ENCODE results near the gene C1orf74. TPM values are rescaled to one million over a fixed set of nuclear protein-coding genes. Genes with fewer than 3 reads are reported as not detected.

Gene C1orf74
- total RNA-seq, 1 experiment from 2014 or later: 4.6 TPM

DNA sequence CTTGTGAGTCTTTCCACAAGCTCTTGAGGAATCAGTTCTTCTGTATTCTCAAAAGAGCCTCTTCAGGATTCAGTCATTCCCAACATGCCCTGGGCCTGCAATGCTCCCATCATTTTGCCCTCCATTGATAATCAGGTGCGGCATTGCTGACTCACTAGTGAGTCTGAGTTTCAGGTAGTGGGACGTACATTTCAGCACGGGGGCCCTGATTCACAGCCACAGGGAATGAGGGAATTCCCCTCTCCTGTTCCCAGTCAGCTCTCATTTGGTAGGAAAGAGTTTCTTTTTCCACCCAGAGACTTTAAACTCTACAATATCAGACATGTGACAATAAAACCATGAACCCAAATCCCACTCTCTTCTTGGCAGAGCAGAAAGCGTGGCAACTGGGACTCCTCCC lies 25.3 kb upstream of the C1orf74 start:
- Mint-ChIP-seq H3K36me3 (no peaks in the 10 kb centered on the region), H3K27me3 (ENCODE audit: low read depth) (peaks cover 3% of the 10 kb centered on the region), H3K4me3 (no peak overlapping the region), H3K27ac (no peak overlapping the region), H3K9me3 (no peaks in the 10 kb centered on the region), H3K4me1 (peaks cover 17% of the 10 kb centered on the region)
- no peak for ATAC-seq
- DNase-seq (ENCODE audit: low spot score): no peak
- CTCF ChIA-PET: no interaction called here
- POLR2A ChIA-PET: interaction anchor here (0.7 kb wide), 1 partner anchor 347 kb away, joined by 3 read pairs; no protein-coding TSS in a partner anchor
- TF ChIP-seq, protein P1, sequence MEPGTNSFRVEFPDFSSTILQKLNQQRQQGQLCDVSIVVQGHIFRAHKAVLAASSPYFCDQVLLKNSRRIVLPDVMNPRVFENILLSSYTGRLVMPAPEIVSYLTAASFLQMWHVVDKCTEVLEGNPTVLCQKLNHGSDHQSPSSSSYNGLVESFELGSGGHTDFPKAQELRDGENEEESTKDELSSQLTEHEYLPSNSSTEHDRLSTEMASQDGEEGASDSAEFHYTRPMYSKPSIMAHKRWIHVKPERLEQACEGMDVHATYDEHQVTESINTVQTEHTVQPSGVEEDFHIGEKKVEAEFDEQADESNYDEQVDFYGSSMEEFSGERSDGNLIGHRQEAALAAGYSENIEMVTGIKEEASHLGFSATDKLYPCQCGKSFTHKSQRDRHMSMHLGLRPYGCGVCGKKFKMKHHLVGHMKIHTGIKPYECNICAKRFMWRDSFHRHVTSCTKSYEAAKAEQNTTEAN (CRISPR knock-in tag; IDR thresholded peaks at IDR 0.05): no peak
- TF ChIP-seq GTF2I (CRISPR knock-in tag; conservative IDR thresholded peaks at IDR 0.05) (no peak), SMAD3 (CRISPR knock-in tag; IDR thresholded peaks at IDR 0.05; ENCODE audit: borderline replicate concordance) (no peak), FOXJ3 (CRISPR knock-in tag; IDR thresholded peaks at IDR 0.05; ENCODE audit: borderline replicate concordance) (no peak), MXD4 (CRISPR knock-in tag; IDR thresholded peaks at IDR 0.05; ENCODE audit: borderline replicate concordance) (no peak), FOXK1 (CRISPR knock-in tag; IDR thresholded peaks at IDR 0.05) (no peak), ZNF671 (CRISPR knock-in tag; IDR thresholded peaks at IDR 0.05) (no peak)
- TF ChIP-seq, protein P2, sequence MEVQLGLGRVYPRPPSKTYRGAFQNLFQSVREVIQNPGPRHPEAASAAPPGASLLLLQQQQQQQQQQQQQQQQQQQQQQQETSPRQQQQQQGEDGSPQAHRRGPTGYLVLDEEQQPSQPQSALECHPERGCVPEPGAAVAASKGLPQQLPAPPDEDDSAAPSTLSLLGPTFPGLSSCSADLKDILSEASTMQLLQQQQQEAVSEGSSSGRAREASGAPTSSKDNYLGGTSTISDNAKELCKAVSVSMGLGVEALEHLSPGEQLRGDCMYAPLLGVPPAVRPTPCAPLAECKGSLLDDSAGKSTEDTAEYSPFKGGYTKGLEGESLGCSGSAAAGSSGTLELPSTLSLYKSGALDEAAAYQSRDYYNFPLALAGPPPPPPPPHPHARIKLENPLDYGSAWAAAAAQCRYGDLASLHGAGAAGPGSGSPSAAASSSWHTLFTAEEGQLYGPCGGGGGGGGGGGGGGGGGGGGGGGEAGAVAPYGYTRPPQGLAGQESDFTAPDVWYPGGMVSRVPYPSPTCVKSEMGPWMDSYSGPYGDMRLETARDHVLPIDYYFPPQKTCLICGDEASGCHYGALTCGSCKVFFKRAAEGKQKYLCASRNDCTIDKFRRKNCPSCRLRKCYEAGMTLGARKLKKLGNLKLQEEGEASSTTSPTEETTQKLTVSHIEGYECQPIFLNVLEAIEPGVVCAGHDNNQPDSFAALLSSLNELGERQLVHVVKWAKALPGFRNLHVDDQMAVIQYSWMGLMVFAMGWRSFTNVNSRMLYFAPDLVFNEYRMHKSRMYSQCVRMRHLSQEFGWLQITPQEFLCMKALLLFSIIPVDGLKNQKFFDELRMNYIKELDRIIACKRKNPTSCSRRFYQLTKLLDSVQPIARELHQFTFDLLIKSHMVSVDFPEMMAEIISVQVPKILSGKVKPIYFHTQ (CRISPR knock-in tag; IDR thresholded peaks at IDR 0.05): no peak
- TF ChIP-seq, protein P3, sequence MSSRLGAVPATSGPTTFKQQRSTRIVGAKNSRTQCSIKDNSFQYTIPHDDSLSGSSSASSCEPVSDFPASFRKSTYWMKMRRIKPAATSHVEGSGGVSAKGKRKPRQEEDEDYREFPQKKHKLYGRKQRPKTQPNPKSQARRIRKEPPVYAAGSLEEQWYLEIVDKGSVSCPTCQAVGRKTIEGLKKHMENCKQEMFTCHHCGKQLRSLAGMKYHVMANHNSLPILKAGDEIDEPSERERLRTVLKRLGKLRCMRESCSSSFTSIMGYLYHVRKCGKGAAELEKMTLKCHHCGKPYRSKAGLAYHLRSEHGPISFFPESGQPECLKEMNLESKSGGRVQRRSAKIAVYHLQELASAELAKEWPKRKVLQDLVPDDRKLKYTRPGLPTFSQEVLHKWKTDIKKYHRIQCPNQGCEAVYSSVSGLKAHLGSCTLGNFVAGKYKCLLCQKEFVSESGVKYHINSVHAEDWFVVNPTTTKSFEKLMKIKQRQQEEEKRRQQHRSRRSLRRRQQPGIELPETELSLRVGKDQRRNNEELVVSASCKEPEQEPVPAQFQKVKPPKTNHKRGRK (CRISPR knock-in tag; IDR thresholded peaks at IDR 0.05; ENCODE audit: borderline replicate concordance): no peak

DNA sequence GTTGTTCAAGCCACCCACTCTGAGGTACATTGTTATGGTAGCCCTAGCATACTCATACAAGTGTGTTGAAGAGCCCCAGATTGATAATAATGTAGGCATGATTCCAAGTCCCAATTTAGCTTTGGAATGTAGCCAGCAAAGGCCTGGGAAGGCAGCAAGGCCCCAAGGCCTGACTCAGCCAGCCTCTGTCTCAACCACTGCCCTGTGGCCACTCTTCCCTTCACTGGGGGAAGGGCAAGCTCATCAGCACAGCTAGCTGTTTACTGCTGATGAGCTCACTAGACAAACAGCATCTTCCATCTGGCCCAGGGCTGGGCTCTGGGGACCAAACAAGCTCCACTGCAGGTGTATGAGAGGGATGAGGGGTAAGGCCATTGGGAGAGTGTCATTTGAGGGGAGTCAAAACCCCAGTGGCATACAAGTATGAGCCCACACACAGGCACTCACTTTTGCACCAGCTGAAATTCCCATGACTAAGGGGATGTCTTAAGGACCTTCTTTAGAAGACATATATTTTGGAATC lies 23.8 kb upstream of the C1orf74 start:
- POLR2A ChIA-PET: no interaction called here
- CTCF ChIA-PET: interaction anchor here (0.6 to 1.6 kb wide), 7 partner anchors 13 to 231 kb away, joined by 3 to 8 read pairs (median 3); partner anchors contain the start of gene UTP25
- H3K4me3 Mint-ChIP-seq: no peak overlapping the region
- no peak for DNase-seq (ENCODE audit: low spot score)
- H3K27me3 Mint-ChIP-seq (ENCODE audit: low read depth): peaks cover 3% of the 10 kb centered on the region
- no peaks in the 10 kb centered on the region for H3K9me3 Mint-ChIP-seq
- H3K27ac Mint-ChIP-seq: no peak overlapping the region
- no peak for ATAC-seq
- peaks cover 17% of the 10 kb centered on the region for H3K4me1 Mint-ChIP-seq
- no peaks in the 10 kb centered on the region for H3K36me3 Mint-ChIP-seq
- TF ChIP-seq, protein P4, sequence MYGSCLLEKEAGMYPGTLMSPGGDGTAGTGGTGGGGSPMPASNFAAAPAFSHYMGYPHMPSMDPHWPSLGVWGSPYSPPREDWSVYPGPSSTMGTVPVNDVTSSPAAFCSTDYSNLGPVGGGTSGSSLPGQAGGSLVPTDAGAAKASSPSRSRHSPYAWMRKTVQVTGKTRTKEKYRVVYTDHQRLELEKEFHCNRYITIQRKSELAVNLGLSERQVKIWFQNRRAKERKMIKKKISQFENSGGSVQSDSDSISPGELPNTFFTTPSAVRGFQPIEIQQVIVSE (CRISPR knock-in tag; IDR thresholded peaks at IDR 0.05; ENCODE audit: borderline replicate concordance): no peak
- TF ChIP-seq, protein P5, sequence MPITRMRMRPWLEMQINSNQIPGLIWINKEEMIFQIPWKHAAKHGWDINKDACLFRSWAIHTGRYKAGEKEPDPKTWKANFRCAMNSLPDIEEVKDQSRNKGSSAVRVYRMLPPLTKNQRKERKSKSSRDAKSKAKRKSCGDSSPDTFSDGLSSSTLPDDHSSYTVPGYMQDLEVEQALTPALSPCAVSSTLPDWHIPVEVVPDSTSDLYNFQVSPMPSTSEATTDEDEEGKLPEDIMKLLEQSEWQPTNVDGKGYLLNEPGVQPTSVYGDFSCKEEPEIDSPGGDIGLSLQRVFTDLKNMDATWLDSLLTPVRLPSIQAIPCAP (CRISPR knock-in tag; IDR thresholded peaks at IDR 0.05): no peak
- no peak for TF ChIP-seq MYBL2 (CRISPR knock-in tag; IDR thresholded peaks at IDR 0.05)
- no peak for TF ChIP-seq ZNF317 (CRISPR knock-in tag; IDR thresholded peaks at IDR 0.05; ENCODE audit: borderline replicate concordance, low read depth)
- TF ChIP-seq, protein P6, sequence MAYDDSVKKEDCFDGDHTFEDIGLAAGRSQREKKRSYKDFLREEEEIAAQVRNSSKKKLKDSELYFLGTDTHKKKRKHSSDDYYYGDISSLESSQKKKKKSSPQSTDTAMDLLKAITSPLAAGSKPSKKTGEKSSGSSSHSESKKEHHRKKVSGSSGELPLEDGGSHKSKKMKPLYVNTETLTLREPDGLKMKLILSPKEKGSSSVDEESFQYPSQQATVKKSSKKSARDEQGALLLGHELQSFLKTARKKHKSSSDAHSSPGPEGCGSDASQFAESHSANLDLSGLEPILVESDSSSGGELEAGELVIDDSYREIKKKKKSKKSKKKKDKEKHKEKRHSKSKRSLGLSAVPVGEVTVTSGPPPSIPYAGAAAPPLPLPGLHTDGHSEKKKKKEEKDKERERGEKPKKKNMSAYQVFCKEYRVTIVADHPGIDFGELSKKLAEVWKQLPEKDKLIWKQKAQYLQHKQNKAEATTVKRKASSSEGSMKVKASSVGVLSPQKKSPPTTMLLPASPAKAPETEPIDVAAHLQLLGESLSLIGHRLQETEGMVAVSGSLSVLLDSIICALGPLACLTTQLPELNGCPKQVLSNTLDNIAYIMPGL (CRISPR knock-in tag; IDR thresholded peaks at IDR 0.05): no peak
- TF ChIP-seq OVOL2 (CRISPR knock-in tag; IDR thresholded peaks at IDR 0.05; ENCODE audit: borderline replicate concordance): no peak
- TF ChIP-seq, protein P7, sequence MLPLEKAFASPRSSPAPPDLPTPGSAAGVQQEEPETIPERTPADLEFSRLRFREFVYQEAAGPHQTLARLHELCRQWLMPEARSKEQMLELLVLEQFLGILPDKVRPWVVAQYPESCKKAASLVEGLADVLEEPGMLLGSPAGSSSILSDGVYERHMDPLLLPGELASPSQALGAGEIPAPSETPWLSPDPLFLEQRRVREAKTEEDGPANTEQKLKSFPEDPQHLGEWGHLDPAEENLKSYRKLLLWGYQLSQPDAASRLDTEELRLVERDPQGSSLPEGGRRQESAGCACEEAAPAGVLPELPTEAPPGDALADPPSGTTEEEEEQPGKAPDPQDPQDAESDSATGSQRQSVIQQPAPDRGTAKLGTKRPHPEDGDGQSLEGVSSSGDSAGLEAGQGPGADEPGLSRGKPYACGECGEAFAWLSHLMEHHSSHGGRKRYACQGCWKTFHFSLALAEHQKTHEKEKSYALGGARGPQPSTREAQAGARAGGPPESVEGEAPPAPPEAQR (CRISPR knock-in tag; IDR thresholded peaks at IDR 0.05): no peak
- TF ChIP-seq, protein P8, sequence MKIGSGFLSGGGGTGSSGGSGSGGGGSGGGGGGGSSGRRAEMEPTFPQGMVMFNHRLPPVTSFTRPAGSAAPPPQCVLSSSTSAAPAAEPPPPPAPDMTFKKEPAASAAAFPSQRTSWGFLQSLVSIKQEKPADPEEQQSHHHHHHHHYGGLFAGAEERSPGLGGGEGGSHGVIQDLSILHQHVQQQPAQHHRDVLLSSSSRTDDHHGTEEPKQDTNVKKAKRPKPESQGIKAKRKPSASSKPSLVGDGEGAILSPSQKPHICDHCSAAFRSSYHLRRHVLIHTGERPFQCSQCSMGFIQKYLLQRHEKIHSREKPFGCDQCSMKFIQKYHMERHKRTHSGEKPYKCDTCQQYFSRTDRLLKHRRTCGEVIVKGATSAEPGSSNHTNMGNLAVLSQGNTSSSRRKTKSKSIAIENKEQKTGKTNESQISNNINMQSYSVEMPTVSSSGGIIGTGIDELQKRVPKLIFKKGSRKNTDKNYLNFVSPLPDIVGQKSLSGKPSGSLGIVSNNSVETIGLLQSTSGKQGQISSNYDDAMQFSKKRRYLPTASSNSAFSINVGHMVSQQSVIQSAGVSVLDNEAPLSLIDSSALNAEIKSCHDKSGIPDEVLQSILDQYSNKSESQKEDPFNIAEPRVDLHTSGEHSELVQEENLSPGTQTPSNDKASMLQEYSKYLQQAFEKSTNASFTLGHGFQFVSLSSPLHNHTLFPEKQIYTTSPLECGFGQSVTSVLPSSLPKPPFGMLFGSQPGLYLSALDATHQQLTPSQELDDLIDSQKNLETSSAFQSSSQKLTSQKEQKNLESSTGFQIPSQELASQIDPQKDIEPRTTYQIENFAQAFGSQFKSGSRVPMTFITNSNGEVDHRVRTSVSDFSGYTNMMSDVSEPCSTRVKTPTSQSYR (CRISPR knock-in tag; IDR thresholded peaks at IDR 0.05): no peak
- TF ChIP-seq NR3C1 (CRISPR knock-in tag; conservative IDR thresholded peaks at IDR 0.05; ENCODE audit: low read depth): no peak
- no peak for TF ChIP-seq PRRX2 (CRISPR knock-in tag; IDR thresholded peaks at IDR 0.05)
- no peak for TF ChIP-seq ELF4 (CRISPR knock-in tag; IDR thresholded peaks at IDR 0.05; ENCODE audit: low read depth)

All from WTC11 (cell line).